Putamen (tissue), 1 donor: ENCODE data around the gene PTPRD.

ENCODE experiments used
- DNase-seq: peaks from one replicate; pipeline ENCODE4 v3.0.0-alpha.2; 2016; ENCODE audit warnings: low spot score

Gene PTPRD

GRCh38 chr9:9612270-9612669 lies 1000.5 kb downstream of the PTPRD start:
- no peak for DNase-seq

- DNase-seq: no peak
Observed at GRCh38 chr9:9605681-9606080, 1007.1 kb downstream of the PTPRD start.

GRCh38 chr9:9603345-9603744 lies 1009.5 kb downstream of the PTPRD start:
- DNase-seq: no peak

GRCh38 chr9:9598723-9599122 lies 1014.1 kb downstream of the PTPRD start:
- DNase-seq: no peak

DNA sequence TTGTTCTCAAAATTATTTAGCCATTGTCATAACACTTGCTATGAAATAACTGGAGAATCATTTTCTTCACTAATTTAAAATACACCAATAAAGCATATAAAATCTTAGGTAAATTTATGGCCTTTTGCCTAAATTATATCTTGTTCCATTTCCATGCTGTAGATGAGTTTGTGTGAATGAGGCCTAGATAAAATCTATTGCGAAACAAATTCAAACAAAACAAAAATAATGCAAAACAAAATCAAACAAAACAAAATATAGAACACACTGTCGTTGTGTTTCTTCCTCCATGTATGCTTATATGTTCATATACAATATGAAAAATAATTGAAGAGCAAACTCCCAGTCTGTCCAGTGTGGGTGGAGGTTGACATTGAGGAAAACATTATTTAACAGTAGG lies 1020.7 kb downstream of the PTPRD start:
- no peak for DNase-seq

DNA sequence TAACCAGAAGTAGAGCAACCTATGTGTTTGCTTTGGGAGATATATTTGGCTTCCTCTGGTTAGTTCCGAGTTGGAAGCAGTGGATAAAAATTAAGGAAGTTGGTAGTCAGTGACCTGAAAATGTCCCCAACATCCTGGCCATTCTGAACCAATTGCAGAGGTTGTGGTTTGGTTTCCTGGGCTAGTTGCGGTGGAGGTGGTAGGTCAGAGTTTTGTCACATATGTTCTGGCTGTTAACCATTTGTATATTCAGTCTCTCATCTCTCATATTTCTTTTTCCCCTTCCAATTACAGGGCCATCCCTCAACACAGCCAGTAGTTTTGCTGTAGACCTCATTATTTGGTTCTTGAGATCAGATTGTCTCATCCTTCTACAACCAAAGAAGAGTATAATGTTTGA lies 1026.9 kb downstream of the PTPRD start:
- no peak for DNase-seq

GRCh38 chr9:9574080-9574479 lies 1038.7 kb downstream of the PTPRD start:
- DNase-seq: no peak

DNA sequence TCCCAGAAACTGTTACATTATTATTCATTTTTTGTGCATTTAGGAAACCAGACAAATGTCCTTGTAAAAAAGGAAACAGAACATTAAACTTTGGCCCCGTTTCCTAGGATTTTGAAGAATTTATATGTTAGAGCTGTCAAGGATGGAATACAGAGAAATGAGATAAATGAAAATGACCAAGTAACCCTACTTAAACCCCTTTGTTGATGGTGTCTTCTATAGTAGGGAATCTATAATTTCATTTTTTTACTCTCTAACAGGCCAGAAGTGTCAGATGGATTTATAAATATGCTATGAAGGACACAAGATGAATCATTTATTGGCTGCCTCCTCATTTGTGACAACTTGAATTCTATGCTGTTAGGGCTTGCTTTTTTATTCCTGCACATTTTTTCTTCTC lies 1047.1 kb downstream of the PTPRD start:
- DNase-seq: no peak

GRCh38 chr9:9563817-9564216 lies 1049.0 kb downstream of the PTPRD start:
- DNase-seq: no peak

DNA sequence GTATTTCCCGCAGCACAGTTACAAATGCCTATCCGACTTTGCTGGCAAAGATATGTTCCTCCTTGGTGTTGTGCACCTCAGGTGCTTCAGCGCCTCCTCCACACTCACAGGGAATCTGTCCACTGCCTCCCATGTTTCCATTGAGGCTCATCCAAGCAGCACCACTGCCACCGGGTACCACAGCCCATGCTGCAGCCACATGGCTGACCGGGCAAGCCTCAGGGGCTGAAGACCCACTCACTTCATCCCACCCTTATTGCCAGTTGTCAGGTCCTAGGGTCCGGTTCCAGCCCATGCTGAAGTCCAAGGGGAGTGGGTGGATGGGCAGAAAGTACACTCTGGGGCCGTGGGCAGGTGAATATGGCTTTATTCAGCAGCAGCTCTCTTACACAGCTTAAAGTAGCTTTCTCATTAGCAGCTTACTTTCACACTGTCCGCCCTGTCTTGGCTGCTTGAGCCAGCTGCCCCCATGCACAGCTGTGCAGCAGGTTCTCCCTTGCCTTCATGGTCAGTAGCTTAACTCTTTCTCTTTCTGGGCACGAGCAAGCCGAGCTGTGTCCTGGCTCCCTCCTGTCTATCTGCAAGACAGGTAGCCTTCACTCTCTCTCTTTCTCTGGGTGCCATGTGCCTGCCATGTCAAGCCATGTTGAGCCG lies 1052.3 kb downstream of the PTPRD start:
- no peak for DNase-seq

DNA sequence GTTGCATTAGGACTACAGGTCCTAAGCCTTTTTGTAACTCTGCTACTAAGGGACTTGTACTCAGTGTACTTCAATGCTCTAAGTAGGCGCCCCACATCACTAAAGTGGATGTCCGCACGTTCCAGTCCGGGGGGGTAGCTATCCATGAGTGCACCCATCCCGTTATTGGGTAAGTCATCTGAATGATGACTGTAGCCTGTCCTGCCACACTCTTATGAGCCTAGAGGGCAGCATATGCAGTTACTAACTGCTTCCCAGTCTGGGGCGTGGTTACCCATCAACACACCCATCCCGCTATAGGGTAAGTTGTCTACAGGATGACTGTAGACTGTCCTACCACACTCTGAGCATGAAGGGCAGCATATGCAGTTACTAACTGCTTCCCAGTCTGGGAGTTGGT lies 1053.9 kb downstream of the PTPRD start:
- DNase-seq: no peak

DNA sequence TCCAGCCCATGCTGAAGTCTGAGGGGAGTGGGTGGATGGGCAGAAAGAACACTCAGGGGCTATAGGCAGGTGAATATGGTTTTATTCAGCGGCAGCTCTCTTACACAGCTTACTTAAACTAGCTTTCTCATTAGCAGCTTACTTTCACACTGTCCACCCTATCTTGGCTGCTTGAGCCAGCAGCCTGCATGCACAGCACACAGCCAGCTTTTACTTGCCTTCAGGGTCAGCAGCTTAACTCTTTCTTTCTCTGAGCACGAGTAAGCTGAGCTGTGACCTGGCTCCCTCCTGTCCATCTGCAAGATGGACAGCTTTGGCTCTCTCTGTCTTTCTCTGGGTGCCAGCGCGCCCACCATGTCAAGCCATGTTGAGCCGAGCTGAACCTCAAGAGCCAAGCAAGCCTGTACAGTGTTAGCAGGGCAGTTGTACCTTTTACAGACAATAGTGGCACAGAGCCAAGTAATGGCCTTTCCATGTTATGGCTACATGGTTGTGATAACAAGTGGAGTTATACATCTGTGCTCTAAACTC lies 1054.9 kb downstream of the PTPRD start:
- no peak for DNase-seq

GRCh38 chr9:9556865-9557803 lies 1055.7 kb downstream of the PTPRD start:
- DNase-seq: no peak

DNA sequence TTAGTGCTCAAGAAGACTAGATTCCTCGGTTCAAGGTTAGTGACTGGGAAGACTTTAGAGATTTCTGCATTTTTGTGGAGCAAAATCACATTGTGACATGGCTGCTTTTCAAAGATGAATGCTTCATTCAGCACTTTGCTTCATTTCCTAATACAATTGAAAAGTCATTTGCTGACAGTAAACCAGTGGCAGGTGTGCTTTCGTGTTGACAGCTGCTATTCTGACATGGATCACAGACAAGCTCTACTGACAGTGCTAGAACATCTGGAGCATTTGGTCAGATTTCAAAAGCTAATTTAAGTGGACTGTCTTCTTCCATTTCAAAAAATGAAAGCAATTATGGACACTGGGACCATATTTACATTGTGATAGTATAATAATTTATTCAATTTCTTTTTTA lies 1060.1 kb downstream of the PTPRD start:
- no peak for DNase-seq

DNA sequence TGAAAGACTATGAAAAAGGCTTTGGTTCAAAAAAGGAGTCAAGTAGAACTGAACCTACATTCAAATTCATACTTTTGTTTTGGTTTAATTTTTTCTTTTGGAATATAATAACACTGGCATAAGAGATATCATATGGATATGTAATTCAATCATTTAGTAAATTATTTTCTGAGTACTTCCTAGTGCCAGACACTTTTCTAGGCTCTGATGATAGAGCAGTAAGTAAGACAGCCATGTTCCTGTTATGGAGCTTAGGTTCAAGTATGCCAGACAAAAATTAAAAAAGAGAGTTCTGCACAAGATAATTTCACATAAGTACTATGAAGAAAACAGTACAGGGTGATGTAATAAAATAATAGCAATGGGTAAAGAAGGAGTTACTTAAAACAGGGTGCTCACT lies 1074.0 kb downstream of the PTPRD start:
- DNase-seq: no peak

- no peak for DNase-seq
Observed at GRCh38 chr9:9538356-9538755, 1074.4 kb downstream of the PTPRD start.

DNA sequence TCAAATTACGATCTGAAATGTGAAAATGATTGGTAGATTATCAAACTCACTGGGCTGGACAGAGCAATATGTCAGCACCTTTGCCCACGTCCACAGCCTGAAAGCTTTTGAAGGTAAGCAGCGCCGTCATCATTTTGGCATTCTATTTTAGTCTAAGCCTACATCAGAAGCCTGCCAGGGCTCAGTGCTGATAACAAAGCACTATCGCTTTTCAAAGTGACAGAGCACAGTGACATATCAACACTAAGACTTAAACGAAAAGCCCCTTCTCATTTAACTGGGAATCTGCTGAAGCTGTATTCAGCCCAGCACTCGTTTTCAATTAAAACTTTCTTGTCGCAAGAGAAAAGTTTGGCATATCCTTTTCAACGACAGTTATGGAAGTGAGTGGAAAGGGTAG lies 1076.3 kb downstream of the PTPRD start:
- no peak for DNase-seq

DNA sequence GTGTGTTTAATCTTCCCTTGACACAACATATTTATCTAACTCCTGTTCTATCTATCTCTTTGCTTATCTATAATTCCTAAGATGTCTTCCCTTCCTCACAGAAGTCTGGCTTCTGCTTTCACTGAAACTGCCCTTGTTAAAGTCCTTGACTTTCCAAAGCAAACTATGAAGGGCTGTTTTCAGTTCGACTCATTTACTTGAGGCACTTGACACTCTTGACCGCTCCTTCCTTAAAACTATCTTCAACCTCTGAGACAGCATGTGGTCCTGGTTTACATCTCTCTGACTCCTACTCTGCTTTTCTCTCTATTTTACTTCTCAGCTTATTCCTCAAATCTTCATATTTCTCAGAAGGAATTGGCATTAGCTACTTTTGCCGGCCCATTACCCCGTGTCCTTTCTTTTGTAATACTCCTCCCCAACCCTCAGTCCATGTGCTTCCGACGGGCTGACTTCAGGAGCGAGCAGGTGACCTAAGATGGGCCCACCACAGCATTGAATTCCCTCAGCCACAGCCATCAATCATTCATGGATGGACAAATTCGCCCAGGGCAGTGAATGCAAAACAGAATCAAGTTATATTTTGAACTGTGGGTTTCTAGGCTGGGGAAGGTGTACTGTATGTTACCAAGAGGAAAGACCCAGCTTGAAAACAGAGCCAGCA lies 1089.2 kb downstream of the PTPRD start:
- DNase-seq: no peak

GRCh38 chr9:9522406-9522805 lies 1090.4 kb downstream of the PTPRD start:
- no peak for DNase-seq

GRCh38 chr9:9521033-9521779 lies 1091.6 kb downstream of the PTPRD start:
- DNase-seq: no peak

- no peak for DNase-seq
Observed at GRCh38 chr9:9504869-9505268, 1107.9 kb downstream of the PTPRD start.

GRCh38 chr9:9499546-9499945 lies 1113.3 kb downstream of the PTPRD start:
- DNase-seq: peak; percentile 46
